HepG2 (cell line): ENCODE results near the gene BRINP1. TPM values are rescaled to one million over a fixed set of nuclear protein-coding genes. Genes with fewer than 3 reads are reported as not detected.

Experiments used
- ATAC-seq: fragments of 200-7000 bp; cut with Tn5 transposase; 3 replicates; pipeline ENCODE4 v1.9.1; 2020; ENCODE audit warnings: mild to moderate bottlenecking, moderate library complexity
- BruUV-seq: library from RNA; stranded (reverse); fragments of 400-500 nt; replicated peaks from 2 replicates; lab custom pipeline; 2021; lab: Mats Ljungman, UMichigan
- CTCF ChIA-PET: fragments of 300-600 bp; formaldehyde crosslinking; extraction: SDS; loops from one replicate; lab custom pipeline; 2021; ENCODE audit warnings: low total read pairs, inconsistent platforms, low intra/inter-chr PET ratio; lab: Yijun Ruan, JAX
- POLR2A ChIA-PET: fragments of 350-600 bp; sonication (Branson Sonifier 250); formaldehyde crosslinking; loops from one replicate; lab custom pipeline; 2020; ENCODE audit warnings: antibody characterized with exemption, inconsistent platforms; lab: Yijun Ruan, JAX
- DNase-seq: peaks from one replicate; pipeline ENCODE4 v3.0.0-alpha.2; 2015; ENCODE audit warnings: low spot score
- FAIRE-seq: peaks from 3 replicates; lab custom pipeline; 2011; peaks lifted over from hg19 to GRCh38; lab: Jason Lieb, UNC
- H2AFZ ChIP-seq: one replicate; pipeline ENCODE4 v1.6.1; 2011; ENCODE audit warnings: low read length, inconsistent platforms
- H3K27ac ChIP-seq: fragments of 300-600 bp; 3 replicates; pipeline ENCODE4 v1.8.0; 2011; ENCODE audit warnings: mixed run types, mild to moderate bottlenecking, mixed read lengths, low read length, inconsistent platforms; ENCODE audit not compliant: insufficient read depth; ENCODE audit errors: extremely low read length
- H3K27me3 ChIP-seq, 2 experiments: fragments of 200-600 bp in 1 of 2; 2 replicates in 1 of 2; 3 replicates in 1 of 2; pipeline versions ENCODE4 v1.6.0 to v1.8.0; 2011; ENCODE audit warnings: low read length in 2 of 2, mild to moderate bottlenecking in 2 of 2, moderate library complexity in 2 of 2, inconsistent platforms in 1 of 2; ENCODE audit not compliant: insufficient read depth in 2 of 2, control insufficient read depth in 1 of 2
- H3K36me3 ChIP-seq, 2 experiments: fragments of 200-600 bp in 1 of 2; replicated peaks in 1 of 2; 2 replicates in 1 of 2; 3 replicates in 1 of 2; pipeline versions ENCODE4 v1.5.1 to v1.8.0; 2011; ENCODE audit warnings: low read length in 2 of 2, inconsistent platforms in 1 of 2; ENCODE audit not compliant: insufficient read depth in 2 of 2, control insufficient read depth in 1 of 2
- H3K4me1 ChIP-seq: 2 replicates; pipeline ENCODE4 v1.5.1; 2012; ENCODE audit warnings: low read length, inconsistent platforms; ENCODE audit not compliant: insufficient read depth
- H3K4me2 ChIP-seq: 2 replicates; pipeline ENCODE4 v1.6.0; 2011; ENCODE audit warnings: low read depth, low read length, inconsistent platforms
- H3K4me3 ChIP-seq, 3 experiments: fragments of 200-600 bp in 1 of 3; sonication (generic), shearing (Covaris generic) in 1 of 3; replicated peaks in 1 of 3; 2 replicates each; pipeline ENCODE4 v1.5.1; 2011 to 2016; ENCODE audit warnings: low read length in 3 of 3, inconsistent platforms in 2 of 3, low read depth in 2 of 3, mild to moderate bottlenecking in 2 of 3, control low read depth in 1 of 3, mixed read lengths in 1 of 3; ENCODE audit not compliant: insufficient read depth in 1 of 3
- H3K79me2 ChIP-seq: one replicate; pipeline ENCODE4 v1.6.1; 2011; ENCODE audit warnings: low read length, inconsistent platforms; ENCODE audit not compliant: insufficient read depth
- H3K9ac ChIP-seq: 2 replicates; pipeline ENCODE4 v1.6.0; 2011; ENCODE audit warnings: mild to moderate bottlenecking, low read depth, low read length, inconsistent platforms; ENCODE audit not compliant: insufficient read depth
- H3K9me3 ChIP-seq: 2 replicates; pipeline ENCODE4 v1.5.1; 2012; ENCODE audit warnings: mild to moderate bottlenecking, low read length
- H4K20me1 ChIP-seq: 2 replicates; pipeline ENCODE4 v1.6.0; 2011; ENCODE audit warnings: inconsistent platforms, mild to moderate bottlenecking, low read length, moderate library complexity; ENCODE audit not compliant: insufficient read depth
- FOSL2 ChIP-seq: sonication (generic); formaldehyde crosslinking; IDR thresholded peaks from 2 replicates; pipeline ENCODE4 v1.4.0; 2020; ENCODE audit warnings: missing genetic modification reagents
- GABPA ChIP-seq, 2 experiments: IDR thresholded peaks; 2 replicates each; pipeline ENCODE4 v1.6.1; 2011 to 2016; ENCODE audit warnings: low read depth in 2 of 2, low read length in 1 of 2, missing biosample characterization in 1 of 2, missing genetic modification characterization in 1 of 2
- NFRKB ChIP-seq: fragments of 450-650 bp; IDR thresholded peaks from 2 replicates; pipeline ENCODE4 v1.6.1; 2017
- NONO ChIP-seq, 2 experiments: fragments of 450-650 bp in 1 of 2; sonication (generic) in 1 of 2; formaldehyde crosslinking in 1 of 2; IDR thresholded peaks in 1 of 2; conservative IDR thresholded peaks in 1 of 2; 2 replicates each; pipeline versions ENCODE4 v1.6.1 to v1.8.0; 2017 to 2022; ENCODE audit warnings: mild to moderate bottlenecking in 1 of 2, missing genetic modification reagents in 1 of 2, moderate library complexity in 1 of 2
- PRDM15 ChIP-seq: sonication (generic); formaldehyde crosslinking; IDR thresholded peaks from 2 replicates; pipeline ENCODE4 v1.4.0; 2020; ENCODE audit warnings: missing genetic modification reagents
- SRSF9 ChIP-seq: fragments of 200-400 bp; formaldehyde crosslinking; IDR thresholded peaks from 2 replicates; pipeline ENCODE4 v1.6.1; 2018; ENCODE audit warnings: borderline replicate concordance, mild to moderate bottlenecking, low read depth, low read length; ENCODE audit not compliant: insufficient read depth, poor library complexity, severe bottlenecking
- ZFY ChIP-seq: sonication (generic); formaldehyde crosslinking; IDR thresholded peaks from 2 replicates; pipeline ENCODE4 v1.4.0; 2020; ENCODE audit warnings: missing genetic modification reagents
- ZNF280B ChIP-seq: sonication (generic); formaldehyde crosslinking; IDR thresholded peaks from 2 replicates; pipeline ENCODE4 v1.5.0; 2020; ENCODE audit warnings: missing genetic modification reagents, mild to moderate bottlenecking, borderline replicate concordance
- ZNF362 ChIP-seq: sonication (generic); formaldehyde crosslinking; IDR thresholded peaks from 2 replicates; pipeline ENCODE4 v1.4.0; 2020; ENCODE audit warnings: missing genetic modification reagents, mild to moderate bottlenecking, borderline replicate concordance
- ZNF576 ChIP-seq: sonication (generic); formaldehyde crosslinking; IDR thresholded peaks from 2 replicates; pipeline ENCODE4 v1.4.0; 2020; ENCODE audit warnings: mild to moderate bottlenecking, missing genetic modification reagents
- ZNF746 ChIP-seq: sonication (generic); formaldehyde crosslinking; IDR thresholded peaks from 2 replicates; pipeline ENCODE4 v1.8.0; 2022; ENCODE audit warnings: mild to moderate bottlenecking, missing genetic modification reagents
- ZSCAN12 ChIP-seq: sonication (generic); formaldehyde crosslinking; IDR thresholded peaks from 2 replicates; pipeline ENCODE4 v1.9.0; 2021; ENCODE audit warnings: mild to moderate bottlenecking, missing genetic modification reagents
- WGBS: methylation state at CpG from one replicate; pipeline ENCODE4 v1.1.6; 2017; ENCODE audit warnings: low lambda C conversion rate; 5-methylcytosine and 5-hydroxymethylcytosine counted together
- in situ Hi-C: cut with HindIII; loops from 2 replicates; pipeline ENCODE4 v1.10.0; 2017; ENCODE audit warnings: low pct_unique_long_range_greater_than_20kb; ENCODE audit not compliant: extremely low pct_ligation_motif_present
- intact Hi-C: fragments of 100-400 bp; cut with micrococcal nuclease; formaldehyde crosslinking; loops from one replicate; pipeline ENCODE4 v1.10.0; 2022; ENCODE audit not compliant: unreplicated experiment
- polyA plus RNA-seq, 8 experiments: library from polyadenylated mRNA; depleted of rRNA in 3 of 8; stranded (reverse) in 7 of 8; unstranded in 1 of 8; fragments of >200 nt; fragmentation: Illumina TruSeq in 4 of 8; extraction: Trizol in 4 of 8; gene quantifications; 2 replicates each; pipeline versions ENCODE4 v1.2.1 to v1.2.3, GENCODE V29; 2011 to 2016; ENCODE audit warnings: low read depth in 4 of 8, missing spikeins in 1 of 8, mixed read lengths in 1 of 8; ENCODE audit not compliant: insufficient read depth in 1 of 8
- total RNA-seq, 5 experiments: library from RNA; depleted of rRNA; stranded (reverse); fragments of >200 nt; fragmentation: Illumina TruSeq; extraction: Trizol; gene quantifications; 2 replicates each; pipeline ENCODE4 v1.2.3, GENCODE V29; 2016; ENCODE audit warnings: low read depth in 1 of 5

The BRINP1 gene
- total and polyA plus RNA-seq, 2 of the 13 experiments (the other 11 are each of a cell fraction or from before 2014, with no cell fraction given) = not detected

- Histone ChIP-seq H3K4me2 (no peak overlapping the region), H3K9ac (no peak overlapping the region), H3K27ac (no peak overlapping the region), H3K79me2 (no peaks in the 10 kb centered on the region), H3K9me3 (no peaks in the 10 kb centered on the region), H2AFZ (no peak overlapping the region), H3K36me3 (no peaks in the 10 kb centered on the region), H3K27me3 (no peaks in the 10 kb centered on the region), H3K4me3 (no peak overlapping the region)
- WGBS = 14% methylated on average over 3 of the region's 3 CpGs
- BruUV-seq = no TSS peak
- FAIRE-seq (no peak), ATAC-seq (no peak)
- CTCF ChIA-PET = no interaction called here
- in situ Hi-C loops = no loop called here
- TF ChIP-seq ZSCAN12 (CRISPR knock-in tag) (no peak), NONO (IDR thresholded peaks at IDR 0.05) (no peak), NONO (CRISPR knock-in tag; conservative IDR thresholded peaks at IDR 0.05) (no peak), NFRKB (no peak), ZNF280B (CRISPR knock-in tag) (no peak), ZNF746 (CRISPR knock-in tag) (no peak), SRSF9 (no peak)
- TF ChIP-seq, all 625 proteins: peak for 0
- intact Hi-C loops = no loop called here
- Histone ChIP-seq H4K20me1 (no peaks in the 10 kb centered on the region), H3K4me1 (no peaks in the 10 kb centered on the region)
- DNase-seq = no peak
- POLR2A ChIA-PET = no interaction called here
Observed at GRCh38 chr9:119268985-119269384, 100.2 kb downstream of the BRINP1 start.

GRCh38 chr9:119264165-119264564 lies 105.1 kb downstream of the BRINP1 start:
- intact Hi-C loops = no loop called here
- H3K4me1 ChIP-seq = no peaks in the 10 kb centered on the region
- TF ChIP-seq ZFY (no peak), ZNF362 (CRISPR knock-in tag) (no peak), FOSL2 (CRISPR knock-in tag) (no peak), ZNF576 (CRISPR knock-in tag) (no peak), PRDM15 (CRISPR knock-in tag) (no peak), GABPA (IDR thresholded peaks at IDR 0.05; ENCODE audit: low read depth, low read length) (no peak), GABPA (CRISPR knock-in tag; IDR thresholded peaks at IDR 0.05; ENCODE audit: low read depth) (no peak)

More at GRCh38 chr9:119264165-119264564, 105.1 kb downstream of the BRINP1 start:
- H3K36me3 ChIP-seq = no peaks in the 10 kb centered on the region
- no peaks in the 10 kb centered on the region for H3K9me3 ChIP-seq
- FAIRE-seq (no peak), DNase-seq (no peak), ATAC-seq (no peak)
- no peaks in the 10 kb centered on the region for H3K27me3 ChIP-seq
- CTCF ChIA-PET = no interaction called here
- 7% methylated on average over 3 of the region's 3 CpGs for WGBS
- H3K9ac ChIP-seq = no peak overlapping the region
- POLR2A ChIA-PET = no interaction called here
- no TSS peak for BruUV-seq
- no peaks in the 10 kb centered on the region for H3K79me2 ChIP-seq
- in situ Hi-C loops = no loop called here
- H3K4me2 ChIP-seq = no peak overlapping the region
- H4K20me1 ChIP-seq = no peaks in the 10 kb centered on the region
- no peak overlapping the region for H2AFZ ChIP-seq
- H3K27ac ChIP-seq = no peak overlapping the region
- H3K4me3 ChIP-seq = no peak overlapping the region
